G401.6 (cell line): ENCODE results near the gene KLK8.
"Not testable (repeated sequence)": the region's sequence is repeated elsewhere in the genome, so short reads cannot be mapped to it uniquely, and the experiment has no call there.

Experiments used
- FAIRE-seq: peaks from 2 replicates; lab custom pipeline; 2012; peaks lifted over from hg19 to GRCh38; lab: Jason Lieb, UNC

KLK8 gene

DNA sequence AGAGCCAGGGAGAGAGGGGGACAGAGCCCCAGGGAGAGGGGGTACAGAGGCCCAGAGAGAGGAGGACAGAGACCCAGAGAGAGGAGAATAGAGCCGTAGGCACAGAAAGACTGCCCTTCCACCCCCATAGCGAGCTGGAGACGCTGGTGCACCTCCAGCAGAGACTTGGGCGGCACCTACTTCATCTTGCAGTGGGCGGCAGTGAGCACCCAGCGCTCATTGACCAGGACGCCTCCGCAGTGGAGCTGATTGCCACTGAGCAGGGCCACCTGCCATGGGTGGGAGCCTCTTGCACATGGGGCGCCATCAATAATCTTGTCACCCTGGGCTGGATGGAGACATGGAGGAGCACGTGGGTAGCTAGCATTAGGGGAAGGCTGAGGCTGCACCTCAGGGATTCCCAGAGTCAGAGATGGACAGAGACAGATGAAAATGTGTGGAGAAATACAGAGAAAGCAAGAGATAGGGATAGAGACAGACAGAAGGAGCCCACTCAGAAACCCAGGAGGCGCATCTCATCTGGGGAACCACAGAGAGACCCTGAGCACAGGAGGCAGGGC, 19.7 kb downstream of the KLK8 start:
- no peak for FAIRE-seq

DNA sequence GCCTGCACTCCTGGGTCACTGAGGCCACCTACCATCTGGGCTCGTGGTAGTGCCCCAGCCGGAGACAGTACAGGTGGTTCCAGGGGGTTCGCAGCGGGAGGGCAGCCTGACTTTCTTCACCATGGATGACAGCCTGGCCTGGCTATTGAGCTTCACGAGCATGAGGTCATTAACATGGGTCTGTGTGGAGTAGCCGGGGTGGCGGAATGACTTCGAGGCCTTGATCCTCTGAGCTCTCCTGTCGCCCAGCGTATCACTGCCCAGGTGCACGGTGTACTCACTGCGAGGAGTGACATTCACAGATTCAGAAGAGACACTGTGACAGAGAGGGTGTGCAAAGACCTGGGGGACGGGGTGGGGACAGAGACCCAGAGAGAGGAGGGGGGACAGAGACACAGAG, 21.2 kb downstream of the KLK8 start:
- FAIRE-seq: no peak

DNA sequence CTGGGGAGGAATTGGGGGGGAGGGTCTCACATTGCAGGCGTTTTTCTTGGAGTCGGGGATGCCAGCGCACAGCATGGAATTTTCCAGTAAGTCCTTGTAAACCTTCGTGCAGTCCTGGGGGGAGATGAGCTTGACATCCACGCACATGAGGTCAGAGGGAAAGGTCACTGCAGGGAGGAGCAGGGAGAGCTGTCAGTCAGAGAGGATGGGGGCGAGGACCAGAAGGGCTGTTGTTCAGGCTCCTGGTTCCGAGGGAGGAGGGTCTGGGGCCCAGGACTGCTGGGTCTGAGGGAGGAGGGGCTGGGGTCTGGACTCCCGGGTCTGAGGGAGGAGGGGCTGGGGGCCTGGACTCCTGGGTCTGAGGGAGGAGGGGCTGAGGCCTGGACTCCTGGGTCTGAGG, 21.6 kb downstream of the KLK8 start:
- FAIRE-seq: no peak

DNA sequence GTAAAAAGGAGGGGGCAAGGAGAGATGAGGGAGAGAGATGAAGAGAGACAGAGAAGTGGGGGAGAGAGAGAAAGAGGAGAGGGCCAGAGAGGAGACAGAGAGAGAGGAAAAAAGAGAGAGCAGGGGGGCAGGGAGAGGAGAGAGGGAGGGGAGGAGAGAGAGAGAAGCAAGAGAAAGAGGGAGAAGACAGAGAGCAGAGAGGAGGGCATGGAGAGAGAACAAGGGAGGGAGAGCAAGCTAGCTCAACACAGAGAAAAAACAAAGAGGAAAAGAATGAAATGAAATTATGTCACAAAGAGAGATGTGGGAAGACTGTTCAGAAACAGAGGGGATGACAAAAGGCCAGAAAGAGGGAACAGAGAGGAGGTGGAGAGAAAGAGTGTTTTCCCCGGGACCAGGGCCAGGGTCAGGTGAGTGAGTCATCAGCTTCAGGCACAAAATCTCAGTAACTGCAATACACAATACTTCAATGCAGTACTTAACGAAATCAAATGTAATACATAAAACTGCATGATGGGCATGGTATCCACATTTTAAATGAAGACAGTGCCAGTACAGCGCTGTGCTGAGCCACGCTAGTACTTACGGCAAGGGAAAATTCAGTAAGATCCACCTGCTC, 22.5 kb downstream of the KLK8 start:
- FAIRE-seq: no peak

DNA sequence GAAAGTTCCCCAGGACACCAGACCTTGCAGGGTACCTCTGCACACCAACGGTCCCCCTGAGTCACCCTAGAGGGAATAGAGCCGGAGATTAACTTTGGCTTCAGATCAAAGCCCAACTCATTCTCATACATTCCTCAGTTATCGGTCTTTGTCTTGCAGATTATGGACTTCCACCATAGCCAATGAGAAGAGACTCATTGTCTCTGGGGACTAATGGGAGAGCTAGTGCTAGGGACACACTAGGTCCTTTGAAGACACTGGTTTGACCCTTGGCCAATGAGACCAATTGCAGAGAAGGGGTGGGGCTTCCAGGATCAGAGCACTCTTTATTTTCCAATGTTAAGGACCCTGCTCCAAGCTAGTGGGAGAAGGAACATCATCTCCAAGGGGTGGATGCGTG, 23.8 kb downstream of the KLK8 start:
- FAIRE-seq: no peak

DNA sequence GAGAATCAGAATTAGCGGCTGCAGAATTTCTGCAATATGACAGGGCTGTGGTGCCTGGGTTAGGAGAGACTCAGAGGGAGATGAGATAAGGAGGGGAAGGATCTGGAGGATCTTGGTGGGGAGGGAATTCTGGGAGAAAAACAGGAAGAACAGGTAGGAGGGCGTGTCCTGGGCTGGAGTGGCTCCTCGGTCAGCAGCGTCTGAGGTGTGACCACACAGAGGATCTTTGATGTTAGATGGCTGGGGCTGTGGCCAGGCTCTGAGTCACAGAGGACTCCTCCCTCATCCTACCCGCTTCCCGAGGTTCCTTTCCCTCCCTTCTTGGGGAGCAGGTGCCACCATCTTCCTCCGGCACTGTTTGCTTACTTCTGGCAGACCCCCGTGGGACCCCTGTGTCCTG, 25.6 kb downstream of the KLK8 start:
- FAIRE-seq: no peak

DNA sequence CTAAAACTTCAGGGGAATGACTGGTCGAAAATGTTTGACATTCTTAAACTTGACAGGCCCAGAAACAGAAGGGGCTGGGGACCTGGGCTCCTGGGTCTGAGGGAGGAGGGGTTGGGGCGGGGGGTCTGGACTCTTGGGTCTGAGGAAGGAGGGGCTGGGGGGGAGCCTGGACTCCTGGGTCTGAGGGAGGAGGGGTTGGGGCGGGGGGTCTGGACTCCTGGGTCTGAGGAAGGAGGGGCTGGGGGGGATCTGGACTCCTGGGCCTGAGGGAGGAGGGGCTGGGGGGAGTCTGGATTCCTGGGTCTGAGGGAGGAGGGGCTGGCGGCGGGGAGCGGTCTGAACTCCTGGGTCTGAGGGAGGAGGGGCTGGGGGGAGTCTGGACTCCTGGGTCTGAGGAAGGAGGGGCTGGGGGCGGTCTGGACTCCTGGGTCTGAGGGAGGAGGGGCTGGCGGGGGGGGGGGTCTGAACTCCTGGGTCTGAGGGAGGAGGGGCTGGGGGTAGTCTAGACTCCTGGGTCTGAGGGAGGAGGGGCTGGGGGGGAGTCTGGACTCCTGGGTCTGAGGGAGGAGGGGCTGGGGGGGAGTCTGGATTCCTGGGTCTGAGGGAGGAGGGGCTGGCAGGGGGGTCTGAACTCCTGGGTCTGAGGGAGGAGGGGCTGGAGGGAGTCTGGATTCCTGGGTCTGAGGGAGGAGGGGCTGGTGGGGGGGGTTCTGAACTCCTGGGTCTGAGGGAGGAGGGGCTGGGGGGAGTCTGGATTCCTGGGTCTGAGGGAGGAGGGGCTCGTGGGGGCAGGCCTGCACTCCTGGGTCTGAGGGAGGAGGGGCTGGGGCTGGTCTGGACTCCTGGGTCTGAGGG, 26.5 kb downstream of the KLK8 start:
- no peak for FAIRE-seq

DNA sequence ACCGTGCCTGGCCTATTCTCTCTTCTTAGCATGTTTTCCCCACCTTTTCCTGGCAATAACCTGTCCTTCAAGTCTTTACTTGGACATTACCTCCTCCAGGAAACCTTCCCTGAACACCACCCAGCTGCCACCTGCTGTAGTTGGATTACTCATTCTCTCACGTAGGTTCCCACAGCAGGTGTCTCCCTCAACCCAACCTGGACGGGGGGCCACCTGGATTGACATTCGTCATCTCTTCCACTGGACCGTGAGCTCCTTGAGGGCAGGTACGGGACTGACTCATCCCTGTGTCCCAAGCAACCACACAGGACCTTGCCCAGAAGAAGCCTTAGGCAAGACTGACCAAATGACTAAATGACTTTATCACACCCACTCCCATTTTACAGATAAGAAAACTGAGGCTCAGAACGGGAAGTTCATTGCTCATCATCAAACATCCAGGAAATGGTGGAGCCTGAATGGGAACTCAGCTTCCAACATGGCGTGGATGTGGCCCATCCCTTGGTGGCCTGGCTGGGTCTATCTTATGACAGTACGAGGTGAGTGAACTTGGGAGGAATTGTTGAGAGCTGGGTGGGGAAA, 28.5 kb downstream of the KLK8 start:
- FAIRE-seq: no peak

DNA sequence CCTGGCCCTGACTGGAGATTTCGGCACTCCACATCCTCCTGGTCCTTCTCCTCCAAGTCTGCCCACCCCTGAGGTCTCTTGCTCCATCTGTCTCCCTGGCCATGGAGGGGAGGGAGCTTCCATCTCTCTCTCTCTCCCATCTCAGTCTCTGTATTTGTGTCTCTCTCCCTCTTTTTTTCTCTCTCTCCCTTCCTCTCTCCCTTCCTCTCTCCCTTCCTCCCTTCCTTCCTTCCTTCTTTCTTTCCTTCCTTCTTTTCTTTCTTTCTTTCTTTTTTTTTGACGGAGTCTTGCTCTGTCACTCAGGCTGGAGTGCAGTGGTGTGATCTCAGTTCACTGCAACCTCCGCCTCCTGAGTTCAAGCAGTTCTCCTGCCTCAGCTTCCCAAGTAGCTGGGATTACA, 31.6 kb downstream of the KLK8 start:
- FAIRE-seq: not testable (repeated sequence)

DNA sequence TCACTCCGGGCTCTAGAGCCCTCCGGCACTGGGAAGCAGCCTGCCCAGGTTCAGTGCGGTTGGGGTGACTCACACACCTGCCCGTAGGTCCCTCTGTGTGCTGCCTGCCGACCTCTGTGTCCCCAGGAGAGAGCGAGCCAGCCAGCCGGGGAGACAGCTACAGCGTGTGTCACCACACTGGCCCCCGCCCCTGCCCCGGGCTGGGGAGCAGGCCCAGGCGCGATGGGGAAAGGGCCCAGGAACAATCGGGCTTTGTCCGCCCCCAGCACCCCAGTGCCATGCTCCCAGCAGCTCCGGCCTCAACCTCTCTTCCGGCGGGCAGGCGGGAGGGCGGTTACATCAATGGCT, 32.0 kb downstream of the KLK8 start, which contains the start of gene KLK6:
KLK6 (minus strand) TSS at position 179 of the 348 bp plus-strand sequence. CDS start 1,487 bp downstream, outside the sequence.
- FAIRE-seq: no peak

DNA sequence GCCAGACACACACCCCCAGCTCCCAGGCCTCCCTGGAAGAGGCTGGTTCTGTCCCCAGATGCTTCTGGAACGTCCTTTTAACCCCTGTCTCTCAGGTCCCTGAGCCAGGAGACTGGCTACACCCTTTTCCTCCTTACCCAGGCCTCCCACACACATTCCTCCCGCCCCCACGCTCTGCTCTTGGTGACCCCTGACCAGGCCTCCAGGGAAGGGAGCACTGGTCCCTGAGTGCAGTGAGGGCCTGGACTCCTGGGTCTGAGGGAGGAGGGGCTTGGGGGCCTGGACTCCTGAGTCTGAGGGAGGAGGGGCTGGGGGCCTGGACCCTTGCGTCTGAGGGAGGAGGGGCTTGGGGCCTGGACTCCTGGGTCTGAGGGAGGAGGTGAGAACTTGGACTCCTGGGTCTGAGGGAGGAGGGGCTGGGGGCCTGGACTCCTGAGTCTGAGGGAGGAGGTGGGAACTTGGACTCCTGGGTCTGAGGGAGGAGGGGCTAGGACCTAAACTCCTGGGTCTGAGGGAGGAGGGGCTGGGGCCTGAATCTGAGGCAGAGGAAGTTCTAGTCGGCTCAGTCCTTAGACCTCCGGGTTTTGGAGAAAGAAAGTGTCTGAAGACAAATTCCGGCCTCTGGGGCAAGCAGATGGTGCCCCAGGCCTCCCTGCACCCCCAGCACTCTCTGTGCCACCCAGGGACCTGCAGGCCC, 32.5 kb downstream of the KLK8 start:
- no peak for FAIRE-seq

DNA sequence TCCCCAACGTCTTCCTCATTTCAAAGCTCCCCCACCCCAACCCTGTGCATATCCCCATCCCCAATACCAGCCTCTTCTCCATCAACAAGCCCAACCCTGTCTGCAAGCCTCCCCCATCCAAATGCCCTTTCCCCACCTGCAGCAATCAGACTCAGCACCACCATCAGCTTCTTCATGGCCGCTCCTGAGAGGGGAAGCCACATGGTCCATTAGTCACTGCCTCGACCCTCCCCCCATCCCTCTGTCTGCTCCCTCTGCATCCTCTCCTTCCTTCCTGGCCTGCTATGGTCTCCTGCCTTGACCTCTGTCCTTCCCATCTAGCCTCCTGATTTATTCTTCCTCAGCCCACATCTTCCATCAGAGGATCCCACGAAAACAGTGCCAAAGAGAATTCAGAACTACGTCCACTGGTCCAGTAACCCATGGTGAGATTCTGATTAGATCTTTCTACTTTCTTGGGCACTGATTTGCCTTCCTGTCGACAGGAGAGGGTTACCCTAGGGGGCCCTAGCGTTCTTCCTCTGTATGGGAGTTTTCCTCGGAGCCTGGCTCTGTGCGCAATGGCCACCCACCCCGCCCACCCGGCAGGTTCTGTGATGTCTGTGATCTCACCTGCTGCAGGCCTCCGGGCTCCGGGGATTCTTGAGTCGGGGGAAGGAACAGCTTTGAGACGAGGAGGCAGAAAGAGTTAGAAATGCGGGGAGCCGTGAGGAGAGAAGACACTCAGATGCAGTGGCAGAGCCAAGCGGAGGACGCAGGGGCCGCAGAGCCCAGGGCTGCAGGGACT, 33.3 kb downstream of the KLK8 start:
- FAIRE-seq: no peak

DNA sequence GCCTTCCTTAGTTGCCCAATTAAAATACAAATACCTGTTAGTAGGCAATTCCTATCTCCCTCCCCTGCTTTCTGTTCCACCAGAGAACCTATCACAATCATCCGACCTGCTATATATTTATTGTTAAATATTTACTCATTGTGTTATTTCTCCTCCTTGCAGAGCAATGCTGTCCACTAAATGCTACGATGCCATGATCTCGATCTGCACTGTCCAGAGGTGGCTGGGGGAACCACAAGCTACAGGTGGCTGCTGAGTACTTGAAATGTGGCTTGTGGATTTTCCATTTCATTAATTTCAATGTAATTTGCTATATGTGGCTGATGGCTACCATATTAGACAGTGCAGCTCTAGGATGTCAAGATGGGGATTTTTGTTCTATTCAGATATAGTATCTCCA, 37.1 kb downstream of the KLK8 start:
- no peak for FAIRE-seq

DNA sequence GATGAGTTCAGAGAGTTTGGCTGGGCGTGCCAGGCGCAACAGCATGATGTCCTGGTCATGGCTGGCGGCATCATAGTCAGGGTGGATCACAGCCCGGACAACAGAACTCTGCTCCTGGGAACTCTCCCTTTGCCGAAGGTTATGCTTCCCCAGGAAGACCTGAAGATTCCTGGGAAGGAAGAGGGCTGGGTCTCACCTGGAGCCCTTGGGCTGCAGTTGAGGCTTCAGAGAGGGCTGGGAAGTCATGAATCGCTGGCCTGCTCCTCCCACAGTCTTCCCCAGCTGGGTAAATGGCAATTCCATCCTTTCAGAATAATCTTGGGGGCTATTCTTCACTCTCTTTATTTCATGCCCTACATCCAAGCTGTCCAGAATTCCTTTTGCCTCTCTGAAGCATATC, 38.0 kb downstream of the KLK8 start:
- FAIRE-seq: no peak

DNA sequence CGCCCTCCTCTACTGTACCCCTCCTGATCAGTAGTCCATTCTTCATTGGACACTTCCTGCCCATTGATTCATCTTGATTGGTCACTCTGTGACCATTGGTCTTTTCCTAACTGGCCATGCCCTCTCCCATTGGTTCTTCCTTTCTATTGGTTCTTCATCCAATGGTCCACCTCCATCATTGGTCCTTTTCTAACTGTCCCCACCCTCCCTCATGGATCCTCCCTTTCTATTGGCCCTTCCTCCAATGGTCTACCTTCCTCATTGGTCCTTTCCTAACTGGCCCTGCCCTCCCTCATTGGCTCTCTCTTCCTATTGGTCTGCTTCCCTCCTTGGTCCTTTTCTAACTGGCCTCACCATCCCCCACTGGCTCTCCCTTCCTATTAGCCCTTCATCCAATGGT, 39.2 kb downstream of the KLK8 start:
- no peak for FAIRE-seq

DNA sequence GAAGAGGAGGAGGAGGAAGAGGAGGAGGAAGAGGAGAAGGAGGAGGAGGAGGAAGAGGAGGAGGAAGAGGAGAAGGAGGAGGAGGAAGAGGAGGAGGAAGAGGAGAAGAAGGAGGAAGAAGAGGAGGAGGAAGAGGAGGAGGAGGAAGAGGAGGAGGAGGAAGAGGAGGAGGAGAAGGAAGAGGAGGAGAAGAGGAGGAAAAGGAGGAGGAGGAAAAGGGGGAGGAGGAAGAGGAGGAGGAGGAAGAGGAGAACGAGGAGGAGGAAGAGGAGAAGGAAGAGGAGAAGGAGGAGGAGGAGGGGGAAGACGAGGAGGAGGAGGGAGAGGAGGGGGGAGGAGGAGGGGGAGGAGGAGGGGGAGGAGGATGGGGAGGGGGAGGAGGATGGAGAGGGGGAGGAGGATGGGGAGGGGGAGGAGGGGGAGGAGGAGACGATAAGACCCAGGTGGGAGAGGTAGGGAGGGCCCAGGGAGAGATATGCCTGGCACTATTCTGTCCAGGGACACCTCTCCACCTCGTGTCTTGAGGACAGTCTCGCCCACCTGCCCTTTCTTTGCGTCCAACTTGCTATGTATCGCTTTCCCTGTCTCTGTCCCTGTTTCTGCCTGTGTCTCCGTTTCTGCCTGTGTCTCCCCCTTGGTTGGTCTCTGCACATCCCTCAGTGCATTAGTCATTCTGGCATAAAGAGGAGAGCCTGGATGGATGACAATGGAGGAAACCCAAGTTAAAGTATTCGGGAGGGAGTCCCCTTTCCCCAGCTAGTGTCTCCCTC, 41.5 kb downstream of the KLK8 start:
- FAIRE-seq: no peak

DNA sequence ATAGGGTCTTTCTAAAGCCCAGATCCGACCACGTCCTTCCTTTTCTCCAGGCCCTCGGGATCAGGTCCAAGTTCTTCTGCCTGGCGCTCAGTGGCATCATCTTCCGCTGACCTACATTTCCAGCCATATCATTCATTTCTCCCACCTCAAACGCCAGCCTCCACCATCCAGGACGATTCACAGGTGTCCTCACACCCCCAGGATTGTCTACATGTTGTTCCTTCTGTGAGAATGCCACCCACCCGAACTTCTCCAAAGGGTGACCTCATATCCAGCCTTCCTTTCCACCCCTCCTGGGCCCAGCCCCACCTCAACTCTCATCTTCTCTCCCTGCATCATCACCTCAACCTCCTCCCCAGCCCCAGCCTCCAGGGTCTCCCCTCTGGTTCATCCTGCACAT, 43.8 kb downstream of the KLK8 start:
- FAIRE-seq: no peak

DNA sequence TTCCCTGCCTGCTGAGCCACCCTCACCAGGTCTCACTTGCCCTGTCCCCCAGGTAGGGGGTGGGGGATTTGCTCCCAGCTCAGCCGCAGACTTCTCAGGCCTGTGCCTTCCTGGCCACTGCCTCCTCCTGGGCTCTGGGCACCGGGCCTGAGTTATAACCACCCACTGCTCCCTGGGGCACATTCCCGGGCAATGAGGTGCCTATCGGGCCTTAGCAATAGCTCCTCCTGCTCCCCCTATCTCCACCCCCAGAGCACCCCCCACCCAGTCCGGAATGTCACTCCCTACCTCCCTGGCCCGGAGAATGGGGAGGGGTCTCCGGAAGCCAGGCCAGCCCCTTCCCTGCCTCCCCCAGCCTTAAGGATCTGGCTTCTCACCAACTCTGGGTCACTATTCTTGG, 48.5 kb downstream of the KLK8 start, which contains the start of gene KLK5:
KLK5 (minus strand) TSS at position 129 of the 400 bp plus-strand sequence. CDS start 381 bp downstream, outside the sequence.
- no peak for FAIRE-seq

DNA sequence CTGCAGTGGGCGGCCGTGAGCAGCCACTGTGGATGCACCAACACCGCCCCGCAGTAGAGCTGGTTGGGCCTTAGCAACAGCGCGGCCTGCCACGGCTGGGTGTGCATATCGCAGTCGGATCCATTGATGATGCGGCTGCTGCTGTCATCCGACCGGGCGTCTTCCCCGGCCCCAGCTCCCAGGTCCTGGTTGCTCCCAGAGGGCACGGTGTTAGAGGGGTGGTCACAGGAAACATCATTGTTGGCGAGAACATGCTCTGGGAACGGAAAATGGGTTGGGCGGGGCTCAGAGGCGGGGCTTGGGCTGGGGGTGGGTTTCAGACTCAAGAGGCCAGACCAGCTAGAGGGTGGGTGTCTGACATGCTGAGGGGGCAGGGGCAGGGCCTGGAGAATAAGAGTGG, 51.5 kb downstream of the KLK8 start:
- FAIRE-seq: no peak

DNA sequence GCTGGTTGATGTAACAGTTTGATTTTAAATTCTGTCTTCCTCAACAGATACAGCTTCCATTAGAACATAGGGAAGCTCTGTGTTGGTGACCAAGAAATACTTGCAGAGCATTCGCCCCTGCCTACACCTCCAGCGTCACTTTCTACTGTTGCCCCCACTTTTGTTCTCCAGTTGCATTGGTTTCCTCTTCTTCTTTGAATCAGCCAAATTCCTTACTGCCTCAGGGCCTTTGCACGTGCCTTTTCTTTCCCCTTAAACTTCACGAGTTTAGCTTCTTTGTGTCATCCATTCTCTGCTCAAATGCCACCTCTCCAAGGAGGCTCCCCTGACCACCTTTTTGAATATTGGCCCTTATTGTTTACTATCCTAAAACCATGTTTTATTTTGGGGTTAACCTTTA, 54.3 kb downstream of the KLK8 start:
- no peak for FAIRE-seq
